IPS-18a (cell line): ENCODE data around the gene SLC6A8.
"Not testable (repeated sequence)": the region's sequence is repeated elsewhere in the genome, so short reads cannot be mapped to it uniquely, and the experiment has no call there.

Experiments used
- H3K27ac ChIP-seq: one replicate; pipeline ENCODE4 v1.5.1; 2013; ENCODE audit warnings: low read length
- H3K27me3 ChIP-seq: one replicate; pipeline ENCODE4 v1.6.1; 2013; ENCODE audit warnings: mild to moderate bottlenecking, low read length; ENCODE audit not compliant: control insufficient read depth, insufficient read depth
- H3K36me3 ChIP-seq: one replicate; pipeline ENCODE4 v1.6.1; 2013; ENCODE audit warnings: low read depth, low read length; ENCODE audit not compliant: control insufficient read depth
- H3K4me1 ChIP-seq: one replicate; pipeline ENCODE4 v1.6.1; 2013; ENCODE audit warnings: low read depth, low read length; ENCODE audit not compliant: control insufficient read depth
- H3K4me3 ChIP-seq: one replicate; pipeline ENCODE4 v1.5.1; 2013; ENCODE audit warnings: low read length
- H3K9ac ChIP-seq: one replicate; pipeline ENCODE4 v1.6.1; 2013; ENCODE audit warnings: mild to moderate bottlenecking, low read length, moderate library complexity
- H3K9me3 ChIP-seq: one replicate; pipeline ENCODE4 v1.6.1; 2013; ENCODE audit warnings: low read depth, low read length; ENCODE audit not compliant: control insufficient read depth

The SLC6A8 gene

GRCh38 chrX:153726286-153727122 lies 38.8 kb downstream of the SLC6A8 start:
- H3K4me3 ChIP-seq, result peak overlapping the region; percentile 21
- peaks cover 15% of the 10 kb centered on the region for H3K4me1 ChIP-seq
- H3K36me3 ChIP-seq, result no peaks in the 10 kb centered on the region
- no peaks in the 10 kb centered on the region for H3K27me3 ChIP-seq
- peak overlapping the region; percentile 28 for H3K9ac ChIP-seq
- H3K27ac ChIP-seq, result no peak overlapping the region
- peaks cover 8% of the 10 kb centered on the region for H3K9me3 ChIP-seq

- Histone ChIP-seq H3K27ac (no peak overlapping the region), H3K4me1 (peaks cover 15% of the 10 kb centered on the region), H3K9ac (peak overlapping the region; percentile 28), H3K27me3 (no peaks in the 10 kb centered on the region), H3K9me3 (peaks cover 9% of the 10 kb centered on the region), H3K36me3 (no peaks in the 10 kb centered on the region), H3K4me3 (peak overlapping the region; percentile 21)
Observed at GRCh38 chrX:153727123-153727931, 39.6 kb downstream of the SLC6A8 start.

- Histone ChIP-seq H3K9me3 (peaks cover 9% of the 10 kb centered on the region), H3K27me3 (no peaks in the 10 kb centered on the region), H3K4me1 (peaks cover 10% of the 10 kb centered on the region), H3K27ac (no peak overlapping the region), H3K9ac (no peak overlapping the region), H3K4me3 (no peak overlapping the region), H3K36me3 (no peaks in the 10 kb centered on the region)
Observed at GRCh38 chrX:153728095-153728494, 40.4 kb downstream of the SLC6A8 start.

GRCh38 chrX:153728951-153729631 lies 41.4 kb downstream of the SLC6A8 start:
- Histone ChIP-seq H3K4me1 (peaks cover 10% of the 10 kb centered on the region), H3K36me3 (no peaks in the 10 kb centered on the region), H3K9me3 (peaks cover 9% of the 10 kb centered on the region), H3K27me3 (no peaks in the 10 kb centered on the region), H3K27ac (no peak overlapping the region), H3K9ac (no peak overlapping the region), H3K4me3 (no peak overlapping the region)

- H3K9ac ChIP-seq, H3K36me3 ChIP-seq, H3K27ac ChIP-seq, H3K27me3 ChIP-seq, H3K4me1 ChIP-seq, H3K9me3 ChIP-seq, H3K4me3 ChIP-seq: not testable (repeated sequence)
Observed at GRCh38 chrX:153730115-153730514, 42.4 kb downstream of the SLC6A8 start.

GRCh38 chrX:153731117-153731844 lies 43.6 kb downstream of the SLC6A8 start:
- Histone ChIP-seq H3K27ac (no peak overlapping the region), H3K4me3 (no peak overlapping the region), H3K27me3 (no peaks in the 10 kb centered on the region), H3K36me3 (no peaks in the 10 kb centered on the region), H3K4me1 (peaks cover 10% of the 10 kb centered on the region), H3K9me3 (peaks cover 9% of the 10 kb centered on the region), H3K9ac (no peak overlapping the region)

GRCh38 chrX:153731845-153732215 lies 44.1 kb downstream of the SLC6A8 start:
- no peaks in the 10 kb centered on the region for H3K27me3 ChIP-seq
- peaks cover 9% of the 10 kb centered on the region for H3K9me3 ChIP-seq
- H3K9ac ChIP-seq, result no peak overlapping the region

GRCh38 chrX:153732401-153732800 lies 44.7 kb downstream of the SLC6A8 start:
- Histone ChIP-seq H3K4me1 (peaks cover 4% of the 10 kb centered on the region), H3K27me3 (no peaks in the 10 kb centered on the region), H3K36me3 (no peaks in the 10 kb centered on the region)

More at GRCh38 chrX:153731845-153732215, 44.1 kb downstream of the SLC6A8 start:
- no peak overlapping the region for H3K4me3 ChIP-seq
- H3K27ac ChIP-seq, result no peak overlapping the region
- H3K36me3 ChIP-seq, result no peaks in the 10 kb centered on the region
- H3K4me1 ChIP-seq, result peaks cover 10% of the 10 kb centered on the region

GRCh38 chrX:153733651-153734240 lies 46.0 kb downstream of the SLC6A8 start:
- Histone ChIP-seq H3K9me3 (peaks cover 7% of the 10 kb centered on the region), H3K9ac (no peak overlapping the region)

More at GRCh38 chrX:153732401-153732800, 44.7 kb downstream of the SLC6A8 start:
- H3K27ac ChIP-seq, result no peak overlapping the region
- H3K9ac ChIP-seq, result no peak overlapping the region
- H3K9me3 ChIP-seq, result peaks cover 9% of the 10 kb centered on the region
- no peak overlapping the region for H3K4me3 ChIP-seq

GRCh38 chrX:153734871-153735270 lies 47.1 kb downstream of the SLC6A8 start:
- H3K4me1 ChIP-seq, result no peaks in the 10 kb centered on the region
- no peak overlapping the region for H3K27ac ChIP-seq
- no peaks in the 10 kb centered on the region for H3K27me3 ChIP-seq
- H3K9ac ChIP-seq, result no peak overlapping the region
- H3K4me3 ChIP-seq, result no peak overlapping the region
- no peaks in the 10 kb centered on the region for H3K36me3 ChIP-seq
- peaks cover 4% of the 10 kb centered on the region for H3K9me3 ChIP-seq

More at GRCh38 chrX:153733651-153734240, 46.0 kb downstream of the SLC6A8 start:
- Histone ChIP-seq H3K36me3 (no peaks in the 10 kb centered on the region), H3K27me3 (no peaks in the 10 kb centered on the region), H3K4me3 (no peak overlapping the region), H3K4me1 (no peaks in the 10 kb centered on the region), H3K27ac (no peak overlapping the region)
